GM12801 (cell line): ENCODE results near the gene USP13.

Source experiments
- CTCF ChIP-seq: IDR thresholded peaks from one replicate; pipeline ENCODE4 v1.5.1; 2011; ENCODE audit warnings: control low read depth; ENCODE audit not compliant: insufficient read length; ENCODE audit errors: extremely low read depth

The USP13 gene

DNA sequence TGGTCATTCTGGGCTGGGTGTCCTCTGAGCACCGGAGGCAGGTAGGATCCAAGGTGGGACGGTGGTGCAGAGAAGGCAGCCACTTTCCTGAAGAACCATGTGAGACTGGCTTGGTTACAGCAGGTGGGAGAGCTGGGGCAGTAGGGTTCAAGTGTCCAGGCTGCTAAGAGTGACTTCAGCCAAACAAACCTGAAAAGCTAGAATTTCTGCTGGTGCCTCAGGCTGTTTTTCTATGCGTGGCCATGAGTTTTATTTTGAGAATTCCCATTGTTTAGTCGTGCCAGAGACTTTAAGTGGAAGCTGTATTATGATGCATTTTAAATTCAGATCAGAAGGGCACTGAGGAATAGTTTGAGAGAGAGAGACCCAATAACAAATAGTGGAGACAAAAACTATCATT is 20.1 kb downstream of the USP13 start:
- no peak for TF ChIP-seq CTCF

GRCh38 chr3:179673523-179673922 is 20.7 kb downstream of the USP13 start:
- no peak for TF ChIP-seq CTCF

DNA sequence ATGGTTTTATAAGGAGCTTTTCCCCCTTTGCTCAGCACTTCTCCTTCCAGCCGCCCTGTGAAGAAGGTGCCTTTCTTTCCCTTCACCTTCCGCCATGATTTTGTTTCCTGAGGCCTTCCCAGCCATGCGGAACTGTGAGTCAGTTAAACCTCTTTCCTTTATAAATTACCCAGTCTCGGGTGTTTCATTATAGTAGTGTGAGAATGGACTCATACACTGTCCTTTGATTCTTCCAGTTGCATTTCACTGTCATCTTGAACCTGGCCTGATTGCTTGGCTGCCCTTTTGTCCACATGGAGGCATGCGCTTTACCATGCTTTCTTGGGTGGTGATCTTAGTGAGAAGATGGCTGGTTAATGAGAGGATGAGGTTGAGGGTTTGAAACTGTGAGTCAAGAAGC is 23.2 kb downstream of the USP13 start:
- no peak for TF ChIP-seq CTCF

GRCh38 chr3:179677884-179678283 is 25.0 kb downstream of the USP13 start:
- TF ChIP-seq CTCF: no peak

DNA sequence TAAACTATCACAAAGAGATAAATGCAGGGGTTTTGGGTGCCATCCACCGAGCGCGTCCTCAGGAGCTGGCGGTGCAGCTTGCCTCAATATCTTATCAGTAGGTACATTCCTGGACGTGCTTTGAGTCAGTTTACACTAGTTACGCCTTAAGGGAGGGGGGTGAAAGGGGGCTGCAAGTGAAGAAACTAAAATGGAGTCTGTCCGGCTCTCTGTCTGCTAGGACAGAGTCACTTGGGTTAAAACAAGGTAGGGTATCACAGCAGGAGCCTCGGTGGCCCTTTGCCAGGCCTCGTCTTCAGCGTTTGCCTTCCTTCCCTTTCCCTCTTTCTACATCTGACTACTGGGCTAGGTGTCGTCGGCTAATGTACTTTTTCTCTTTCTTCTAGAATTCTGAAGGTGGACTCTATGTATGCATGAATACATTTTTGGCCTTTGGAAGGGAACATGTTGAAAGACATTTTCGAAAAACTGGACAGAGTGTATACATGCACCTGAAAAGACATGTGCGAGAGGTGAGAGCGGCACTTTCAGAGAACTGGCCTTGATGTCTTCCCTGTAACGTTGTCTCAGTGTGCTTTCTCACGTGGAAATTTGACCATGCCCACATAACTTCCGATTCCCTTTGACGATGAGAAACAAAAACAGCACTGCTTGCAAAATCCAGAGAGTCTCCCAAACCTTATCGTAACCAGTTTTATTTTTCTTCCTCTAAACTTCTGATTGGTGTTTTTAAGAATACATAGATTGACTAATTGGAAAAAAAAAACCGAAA is 28.8 kb downstream of the USP13 start:
- TF ChIP-seq CTCF: no peak

- TF ChIP-seq CTCF: no peak
Measured at GRCh38 chr3:179682426-179683080, 29.7 kb downstream of the USP13 start.

DNA sequence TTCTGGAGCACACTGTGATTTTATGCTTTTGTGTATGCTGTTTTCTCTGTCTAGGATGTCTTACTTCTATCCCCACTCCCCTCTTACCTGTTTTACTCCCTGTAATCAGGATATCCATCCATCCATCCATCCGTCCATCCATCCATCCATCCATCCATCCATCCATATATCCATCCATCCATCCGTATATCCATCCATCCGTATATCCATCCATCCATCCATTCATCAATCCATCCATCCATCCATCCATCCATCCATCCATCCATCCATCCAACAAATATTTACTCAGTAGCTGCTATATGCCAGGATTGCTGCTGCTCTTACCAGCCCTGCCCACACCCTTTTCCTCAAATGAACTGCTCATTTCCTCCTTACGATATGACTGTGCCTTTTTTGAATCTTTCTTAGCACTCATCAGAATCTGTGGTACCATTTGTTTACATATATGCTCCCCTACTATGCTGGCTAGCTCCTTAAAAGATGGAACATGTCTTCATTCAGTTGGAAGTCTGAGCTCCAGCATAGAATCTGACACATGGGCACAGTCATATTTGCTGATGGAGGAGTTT is 35.2 kb downstream of the USP13 start:
- TF ChIP-seq CTCF: no peak
